ENCODE measurements around the gene CDH4. TPM values are rescaled to one million over a fixed set of nuclear protein-coding genes. Genes with fewer than 3 reads are reported as not detected.

The CDH4 gene
- total RNA-seq, 2 experiments from 2014 or later: not detected

DNA sequence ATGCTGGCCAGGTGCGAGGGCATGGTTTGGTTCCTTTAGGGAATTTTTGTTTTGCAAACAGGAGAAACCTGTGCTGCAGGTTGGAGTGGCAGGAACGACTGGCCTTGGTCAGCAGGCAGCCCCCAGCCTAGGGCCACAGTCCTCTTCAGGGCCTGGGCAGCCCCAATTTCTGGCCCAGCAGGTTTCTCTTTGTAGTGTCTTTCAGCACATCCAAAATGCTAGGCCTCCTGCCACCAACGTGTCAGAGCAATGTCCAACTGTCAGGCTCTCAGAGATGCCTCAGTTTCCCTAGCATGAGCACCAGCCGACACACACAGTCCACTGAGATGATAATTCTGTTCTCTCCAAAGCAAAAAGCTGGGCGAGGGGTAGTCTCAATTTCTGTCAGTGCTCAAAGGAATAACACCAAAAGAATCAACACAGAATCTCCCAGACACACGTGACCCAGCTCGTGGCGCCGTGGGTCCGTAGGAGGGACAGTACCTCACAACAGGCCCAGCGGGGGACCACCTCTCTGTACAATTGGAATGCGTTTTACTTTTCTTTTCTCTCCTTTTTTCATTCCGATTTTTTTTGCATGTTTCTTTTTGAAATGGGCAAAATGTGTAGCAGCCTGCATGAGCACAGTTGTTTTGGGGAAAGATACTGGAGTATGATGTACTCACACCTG is 687.8 kb downstream of the CDH4 start:
- Histone ChIP-seq H3K4me3 (ENCODE audit: low read depth, low read length, poor library complexity, severe bottlenecking) (no peak overlapping the region), H3K27ac (ENCODE audit: low read depth, low read length, poor library complexity, severe bottlenecking) (no peak overlapping the region), H3K9me3 (ENCODE audit: low read length) (no peaks in the 10 kb centered on the region), H3K9me2 (ENCODE audit: insufficient read depth, low read length) (no peaks in the 10 kb centered on the region), H3K79me2 (ENCODE audit: insufficient read depth, low read depth, low read length) (no peaks in the 10 kb centered on the region), H3K4me1 (ENCODE audit: insufficient read depth, low read length, poor library complexity, severe bottlenecking) (no peaks in the 10 kb centered on the region), H3K4me2 (ENCODE audit: low read length) (no peak overlapping the region), H2AFZ (ENCODE audit: low read length) (no peak overlapping the region), H3K36me3 (ENCODE audit: insufficient read depth, low read length) (no peaks in the 10 kb centered on the region), H4K20me1 (ENCODE audit: insufficient read depth, low read length) (no peaks in the 10 kb centered on the region)
- no peak for DNase-seq (ENCODE audit: low spot score)
- BruUV-seq (replicated peaks): no TSS peak
- no peak for TF ChIP-seq EZH2phosphoT487 (IDR thresholded peaks at IDR 0.05; ENCODE audit: borderline replicate concordance, low read depth, low read length)
- TF ChIP-seq, protein P1, sequence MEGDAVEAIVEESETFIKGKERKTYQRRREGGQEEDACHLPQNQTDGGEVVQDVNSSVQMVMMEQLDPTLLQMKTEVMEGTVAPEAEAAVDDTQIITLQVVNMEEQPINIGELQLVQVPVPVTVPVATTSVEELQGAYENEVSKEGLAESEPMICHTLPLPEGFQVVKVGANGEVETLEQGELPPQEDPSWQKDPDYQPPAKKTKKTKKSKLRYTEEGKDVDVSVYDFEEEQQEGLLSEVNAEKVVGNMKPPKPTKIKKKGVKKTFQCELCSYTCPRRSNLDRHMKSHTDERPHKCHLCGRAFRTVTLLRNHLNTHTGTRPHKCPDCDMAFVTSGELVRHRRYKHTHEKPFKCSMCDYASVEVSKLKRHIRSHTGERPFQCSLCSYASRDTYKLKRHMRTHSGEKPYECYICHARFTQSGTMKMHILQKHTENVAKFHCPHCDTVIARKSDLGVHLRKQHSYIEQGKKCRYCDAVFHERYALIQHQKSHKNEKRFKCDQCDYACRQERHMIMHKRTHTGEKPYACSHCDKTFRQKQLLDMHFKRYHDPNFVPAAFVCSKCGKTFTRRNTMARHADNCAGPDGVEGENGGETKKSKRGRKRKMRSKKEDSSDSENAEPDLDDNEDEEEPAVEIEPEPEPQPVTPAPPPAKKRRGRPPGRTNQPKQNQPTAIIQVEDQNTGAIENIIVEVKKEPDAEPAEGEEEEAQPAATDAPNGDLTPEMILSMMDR (conservative IDR thresholded peaks at IDR 0.05; ENCODE audit: low read length): no peak
- intact Hi-C loops (cut with micrococcal nuclease; ENCODE audit: unreplicated experiment): no loop called here
- POLR2A ChIA-PET: no interaction called here
- CTCF ChIA-PET (ENCODE audit: unreplicated experiment): no interaction called here

DNA sequence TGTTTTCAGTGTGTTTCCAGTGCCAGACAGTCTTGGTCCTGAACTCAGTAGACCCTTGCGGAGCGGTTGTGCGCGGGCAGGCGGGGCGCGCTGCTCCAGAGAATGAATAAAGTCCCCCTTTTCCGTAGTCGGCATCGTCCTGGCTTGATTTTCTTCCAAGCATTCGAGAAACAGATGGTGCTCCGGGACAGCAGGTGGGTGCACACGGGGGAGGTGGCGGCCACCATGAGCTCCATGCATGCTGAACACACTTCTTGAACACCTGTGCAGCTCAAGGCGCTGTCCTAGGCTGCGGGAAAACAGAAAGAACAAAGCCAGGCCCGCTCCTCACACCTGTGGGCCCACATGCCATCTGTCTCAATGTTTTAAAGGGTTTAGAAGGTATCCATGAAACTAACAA is 688.4 kb downstream of the CDH4 start:
- no peak for DNase-seq (ENCODE audit: low spot score)
- H3K9me2 ChIP-seq (ENCODE audit: insufficient read depth, low read length): no peaks in the 10 kb centered on the region
- no peaks in the 10 kb centered on the region for H3K79me2 ChIP-seq (ENCODE audit: insufficient read depth, low read depth, low read length)
- no peaks in the 10 kb centered on the region for H3K4me1 ChIP-seq (ENCODE audit: insufficient read depth, low read length, poor library complexity, severe bottlenecking)
- intact Hi-C loops (cut with micrococcal nuclease; ENCODE audit: unreplicated experiment): no loop called here
- ChIA-PET POLR2A (interaction anchor here (0.7 kb wide), 1 partner anchor 426 kb away, joined by 4 read pairs; the partner anchor contains the start of gene LAMA5), CTCF (ENCODE audit: unreplicated experiment) (no interaction called here)
- H2AFZ ChIP-seq (ENCODE audit: low read length): no peak overlapping the region
- BruUV-seq (replicated peaks): no TSS peak
- H3K27ac ChIP-seq (ENCODE audit: low read depth, low read length, poor library complexity, severe bottlenecking): no peak overlapping the region
- TF ChIP-seq, protein P1 (conservative IDR thresholded peaks at IDR 0.05; ENCODE audit: low read length): no peak
- H4K20me1 ChIP-seq (ENCODE audit: insufficient read depth, low read length): no peaks in the 10 kb centered on the region
- H3K36me3 ChIP-seq (ENCODE audit: insufficient read depth, low read length): no peaks in the 10 kb centered on the region
- H3K4me2 ChIP-seq (ENCODE audit: low read length): no peak overlapping the region
- no peak overlapping the region for H3K4me3 ChIP-seq (ENCODE audit: low read depth, low read length, poor library complexity, severe bottlenecking)
- H3K9me3 ChIP-seq (ENCODE audit: low read length): no peaks in the 10 kb centered on the region

DNA sequence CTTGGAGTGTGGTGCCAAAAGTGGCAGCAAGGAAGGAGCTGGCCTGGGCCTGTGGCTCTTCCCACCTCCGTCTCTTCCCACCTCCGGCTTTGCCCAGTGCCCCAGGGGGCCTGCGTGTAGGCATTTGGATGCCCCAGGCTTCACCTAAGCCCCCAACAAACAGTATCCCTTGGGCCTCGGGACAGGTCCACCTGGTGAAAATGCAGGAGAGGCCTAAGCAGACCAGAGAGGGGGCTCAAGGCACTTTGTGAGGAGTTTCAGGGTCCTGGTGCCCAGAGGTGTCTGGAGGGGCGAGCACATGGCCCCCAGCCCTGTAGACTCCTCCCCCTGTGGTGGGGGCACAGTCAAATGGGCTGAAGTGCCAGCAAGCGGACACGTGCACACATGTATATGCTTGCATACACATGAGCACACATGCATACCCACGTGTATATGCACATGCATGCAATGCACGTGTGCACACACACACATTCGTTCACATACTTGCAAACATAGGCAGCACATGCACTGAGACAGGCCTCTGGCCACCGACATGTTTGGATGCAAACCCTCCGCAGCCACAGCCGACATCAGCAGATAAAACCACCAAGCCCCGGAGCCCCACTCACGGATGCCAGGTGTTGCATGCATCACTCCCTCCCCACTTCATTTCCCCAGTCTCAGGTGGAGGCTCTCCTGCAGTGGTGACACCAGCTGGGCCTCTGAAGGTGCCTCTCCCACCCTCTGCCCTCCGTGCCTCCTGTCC is 689.1 kb downstream of the CDH4 start:
- intact Hi-C loops (cut with micrococcal nuclease; ENCODE audit: unreplicated experiment): no loop called here
- TF ChIP-seq, protein P1 (conservative IDR thresholded peaks at IDR 0.05; ENCODE audit: low read length): no peak
- TF ChIP-seq EZH2phosphoT487 (IDR thresholded peaks at IDR 0.05; ENCODE audit: borderline replicate concordance, low read depth, low read length): no peak
- H3K4me1 ChIP-seq (ENCODE audit: insufficient read depth, low read length, poor library complexity, severe bottlenecking): no peaks in the 10 kb centered on the region
- no peak overlapping the region for H3K27ac ChIP-seq (ENCODE audit: low read depth, low read length, poor library complexity, severe bottlenecking)
- ChIA-PET POLR2A (interaction anchor here (0.7 kb wide), 1 partner anchor 426 kb away, joined by 4 read pairs; the partner anchor contains the start of gene LAMA5), CTCF (ENCODE audit: unreplicated experiment) (no interaction called here)
- no peak overlapping the region for H2AFZ ChIP-seq (ENCODE audit: low read length)
- no peak for DNase-seq (ENCODE audit: low spot score)
- no peaks in the 10 kb centered on the region for H3K79me2 ChIP-seq (ENCODE audit: insufficient read depth, low read depth, low read length)
- H4K20me1 ChIP-seq (ENCODE audit: insufficient read depth, low read length): no peaks in the 10 kb centered on the region
- H3K4me3 ChIP-seq (ENCODE audit: low read depth, low read length, poor library complexity, severe bottlenecking): no peak overlapping the region
- no TSS peak for BruUV-seq (replicated peaks)
- no peaks in the 10 kb centered on the region for H3K9me2 ChIP-seq (ENCODE audit: insufficient read depth, low read length)
- no peaks in the 10 kb centered on the region for H3K36me3 ChIP-seq (ENCODE audit: insufficient read depth, low read length)
- H3K4me2 ChIP-seq (ENCODE audit: low read length): no peak overlapping the region
- H3K9me3 ChIP-seq (ENCODE audit: low read length): no peaks in the 10 kb centered on the region

Data from OCI-LY7 (cell line).